Left ventricle myocardium inferior (tissue), 1 donor: ENCODE data around the gene CD2AP. TPM values are rescaled to one million over a fixed set of nuclear protein-coding genes. Genes with fewer than 3 reads are reported as not detected.
A peak's percentile ranks its signal among the peaks of the same experiment; 100 is the strongest.

ENCODE experiments used
- DNase-seq: peaks from one replicate; pipeline ENCODE4 v3.0.0-alpha.2; 2020
- H3K27ac ChIP-seq: fragments of 200-600 bp; replicated peaks from 2 replicates; pipeline ENCODE4 v1.8.0; 2021
- H3K27me3 ChIP-seq: fragments of 200-600 bp; 2 replicates; pipeline ENCODE4 v1.8.0; 2021; ENCODE audit warnings: low read depth
- H3K36me3 ChIP-seq: fragments of 200-600 bp; 2 replicates; pipeline ENCODE4 v1.8.0; 2021
- H3K4me1 ChIP-seq: fragments of 200-600 bp; 2 replicates; pipeline ENCODE4 v1.8.0; 2021
- H3K4me3 ChIP-seq: fragments of 200-600 bp; 2 replicates; pipeline ENCODE4 v1.8.0; 2021; ENCODE audit warnings: mild to moderate bottlenecking, moderate library complexity
- H3K9me3 ChIP-seq: fragments of 200-600 bp; replicated peaks from 2 replicates; pipeline ENCODE4 v1.8.0; 2021
- intact Hi-C: fragments of 100-400 bp; cut with micrococcal nuclease; formaldehyde crosslinking; loops from one replicate; pipeline ENCODE4 v1.11.0; 2022
- long read RNA-seq: library from polyadenylated mRNA; unstranded; transcript quantifications from one replicate; pipeline ENCODE4 v2.0.0, GENCODE V29; 2021
- total RNA-seq: library from RNA; stranded (reverse); fragmentation: NEBNext Ultra II Directional; extraction: Animal tissue kit (Norgen Biotek cat#: 25700); gene quantifications from one replicate; pipeline ENCODE4 v1.2.1, GENCODE V29; 2021
- TF ChIP-seq, protein P1 (sequence below): fragments of 200-600 bp; IDR thresholded peaks from 2 replicates; pipeline ENCODE4 v1.8.0; 2021; ENCODE audit warnings: antibody characterized with exemption, mild to moderate bottlenecking, borderline replicate concordance
- donor health status: DM: no; HTN: yes; CAD: no; lungs with severe emphysema.

CD2AP gene, protein sequence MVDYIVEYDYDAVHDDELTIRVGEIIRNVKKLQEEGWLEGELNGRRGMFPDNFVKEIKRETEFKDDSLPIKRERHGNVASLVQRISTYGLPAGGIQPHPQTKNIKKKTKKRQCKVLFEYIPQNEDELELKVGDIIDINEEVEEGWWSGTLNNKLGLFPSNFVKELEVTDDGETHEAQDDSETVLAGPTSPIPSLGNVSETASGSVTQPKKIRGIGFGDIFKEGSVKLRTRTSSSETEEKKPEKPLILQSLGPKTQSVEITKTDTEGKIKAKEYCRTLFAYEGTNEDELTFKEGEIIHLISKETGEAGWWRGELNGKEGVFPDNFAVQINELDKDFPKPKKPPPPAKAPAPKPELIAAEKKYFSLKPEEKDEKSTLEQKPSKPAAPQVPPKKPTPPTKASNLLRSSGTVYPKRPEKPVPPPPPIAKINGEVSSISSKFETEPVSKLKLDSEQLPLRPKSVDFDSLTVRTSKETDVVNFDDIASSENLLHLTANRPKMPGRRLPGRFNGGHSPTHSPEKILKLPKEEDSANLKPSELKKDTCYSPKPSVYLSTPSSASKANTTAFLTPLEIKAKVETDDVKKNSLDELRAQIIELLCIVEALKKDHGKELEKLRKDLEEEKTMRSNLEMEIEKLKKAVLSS
- total RNA-seq: 9.9 TPM
- long read RNA-seq, full-length matches to known transcripts: 6 of 8 reads
- long read RNA-seq, partial matches to known transcripts: 2 of 8 reads
- long read RNA-seq, other reads (novel, unspliced or antisense): 0 of 8 reads

DNA sequence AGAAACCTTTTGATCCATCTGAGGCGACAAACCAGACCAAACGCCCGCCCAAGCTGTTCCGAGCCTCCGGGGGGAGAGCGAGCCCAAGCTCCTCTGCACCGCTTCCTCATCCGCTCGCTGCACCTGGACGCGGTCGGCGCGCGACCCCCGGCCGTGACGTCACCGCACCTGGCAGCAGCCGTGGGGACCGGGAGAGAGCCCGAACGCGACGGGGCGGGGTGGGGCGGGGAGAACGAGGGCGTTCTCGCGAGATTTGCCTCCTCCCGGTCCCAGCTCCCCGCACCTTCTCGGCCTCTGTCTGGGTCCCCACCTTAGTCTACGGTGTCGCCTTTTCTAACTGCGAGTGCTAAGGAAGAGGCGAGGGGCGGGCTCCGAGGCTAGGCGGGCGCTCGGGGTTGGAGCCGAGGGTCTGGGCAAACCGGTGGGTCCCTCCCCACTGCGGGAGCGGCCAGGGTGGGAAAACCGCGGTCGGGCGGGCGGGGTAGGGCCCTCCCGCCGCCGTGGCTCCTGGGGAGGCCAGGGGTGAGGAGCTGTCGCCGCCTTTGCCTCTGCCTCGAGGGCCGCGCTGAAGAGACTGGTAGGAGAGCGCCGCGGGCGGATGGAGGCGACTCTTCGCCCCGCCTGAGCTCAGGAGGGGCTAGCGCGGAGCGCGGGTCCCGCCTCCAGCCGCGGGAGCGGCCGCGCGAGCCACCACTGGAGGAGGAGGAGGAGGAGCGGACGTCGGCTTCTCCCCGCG lies at the start of gene CD2AP:
TSS of gene CD2AP (plus strand) at position 293 of the 736 bp plus-strand sequence. CDS start 456 bp downstream, outside the sequence.
- intact Hi-C loops: no loop called here
- peaks cover 50% of the 10 kb centered on the region for H3K4me1 ChIP-seq
- no peaks in the 10 kb centered on the region for H3K36me3 ChIP-seq
- no peaks in the 10 kb centered on the region for H3K9me3 ChIP-seq
- DNase-seq: peak; percentile 86
- peak within 1 kb of the TSS; percentile 98 for H3K4me3 ChIP-seq
- H3K27ac ChIP-seq: peak within 1 kb of the TSS; percentile 98
- H3K27me3 ChIP-seq: no peaks in the 10 kb centered on the region
- TF ChIP-seq, protein P1, sequence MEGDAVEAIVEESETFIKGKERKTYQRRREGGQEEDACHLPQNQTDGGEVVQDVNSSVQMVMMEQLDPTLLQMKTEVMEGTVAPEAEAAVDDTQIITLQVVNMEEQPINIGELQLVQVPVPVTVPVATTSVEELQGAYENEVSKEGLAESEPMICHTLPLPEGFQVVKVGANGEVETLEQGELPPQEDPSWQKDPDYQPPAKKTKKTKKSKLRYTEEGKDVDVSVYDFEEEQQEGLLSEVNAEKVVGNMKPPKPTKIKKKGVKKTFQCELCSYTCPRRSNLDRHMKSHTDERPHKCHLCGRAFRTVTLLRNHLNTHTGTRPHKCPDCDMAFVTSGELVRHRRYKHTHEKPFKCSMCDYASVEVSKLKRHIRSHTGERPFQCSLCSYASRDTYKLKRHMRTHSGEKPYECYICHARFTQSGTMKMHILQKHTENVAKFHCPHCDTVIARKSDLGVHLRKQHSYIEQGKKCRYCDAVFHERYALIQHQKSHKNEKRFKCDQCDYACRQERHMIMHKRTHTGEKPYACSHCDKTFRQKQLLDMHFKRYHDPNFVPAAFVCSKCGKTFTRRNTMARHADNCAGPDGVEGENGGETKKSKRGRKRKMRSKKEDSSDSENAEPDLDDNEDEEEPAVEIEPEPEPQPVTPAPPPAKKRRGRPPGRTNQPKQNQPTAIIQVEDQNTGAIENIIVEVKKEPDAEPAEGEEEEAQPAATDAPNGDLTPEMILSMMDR: peak; percentile 28

GRCh38 chr6:47428288-47428687 lies 49.3 kb upstream of the CD2AP start:
- Histone ChIP-seq H3K27ac (no peak overlapping the region), H3K36me3 (no peaks in the 10 kb centered on the region), H3K27me3 (no peaks in the 10 kb centered on the region), H3K4me1 (no peaks in the 10 kb centered on the region), H3K9me3 (peaks cover 48% of the 10 kb centered on the region), H3K4me3 (no peak overlapping the region)
- no peak for DNase-seq
- TF ChIP-seq, protein P1: no peak
- intact Hi-C loops: no loop called here

GRCh38 chr6:47428746-47429664 lies 48.6 kb upstream of the CD2AP start:
- H3K36me3 ChIP-seq: no peaks in the 10 kb centered on the region
- peaks cover 48% of the 10 kb centered on the region for H3K9me3 ChIP-seq
- intact Hi-C loops: no loop called here
- H3K4me3 ChIP-seq: no peak overlapping the region
- DNase-seq: no peak
- no peaks in the 10 kb centered on the region for H3K27me3 ChIP-seq
- H3K4me1 ChIP-seq: no peaks in the 10 kb centered on the region
- TF ChIP-seq, protein P1: no peak
- H3K27ac ChIP-seq: no peak overlapping the region

GRCh38 chr6:47434372-47435253 lies 43.0 kb upstream of the CD2AP start:
- H3K27me3 ChIP-seq: no peaks in the 10 kb centered on the region
- H3K4me1 ChIP-seq: no peaks in the 10 kb centered on the region
- no peak for DNase-seq
- no peak overlapping the region for H3K27ac ChIP-seq
- H3K9me3 ChIP-seq: peaks cover 15% of the 10 kb centered on the region
- intact Hi-C loops: no loop called here
- TF ChIP-seq, protein P1: no peak
- no peaks in the 10 kb centered on the region for H3K36me3 ChIP-seq
- no peak overlapping the region for H3K4me3 ChIP-seq
